HepG2 (cell line): ENCODE results near the gene CCL16. TPM values are rescaled to one million over a fixed set of nuclear protein-coding genes. Genes with fewer than 3 reads are reported as not detected.
A peak's percentile ranks its signal among the peaks of the same experiment; 100 is the strongest.

Source experiments
- ARHGAP35 ChIP-seq: sonication (generic); formaldehyde crosslinking; IDR thresholded peaks from 2 replicates; pipeline ENCODE4 v1.9.0; 2022; ENCODE audit warnings: mild to moderate bottlenecking, inconsistent platforms, moderate library complexity, missing genetic modification reagents, borderline replicate concordance
- ARNT2 ChIP-seq: sonication (generic); formaldehyde crosslinking; IDR thresholded peaks from 2 replicates; pipeline ENCODE4 v1.8.0; 2022; ENCODE audit warnings: mild to moderate bottlenecking, low read depth, missing genetic modification reagents, moderate library complexity
- CC2D1A ChIP-seq: sonication (generic); formaldehyde crosslinking; IDR thresholded peaks from 2 replicates; pipeline ENCODE4 v1.8.1; 2023; ENCODE audit warnings: mild to moderate bottlenecking, missing genetic modification reagents
- CHD4 ChIP-seq: fragments of 200-600 bp; sonication (generic); IDR thresholded peaks from 2 replicates; pipeline ENCODE4 v1.7.0; 2017; ENCODE audit warnings: mild to moderate bottlenecking, low read length, borderline replicate concordance
- FOXK2 ChIP-seq: fragments of 450-650 bp; IDR thresholded peaks from 2 replicates; pipeline ENCODE4 v1.6.1; 2016
- GRHL1 ChIP-seq: sonication (generic); formaldehyde crosslinking; conservative IDR thresholded peaks from 2 replicates; pipeline ENCODE4 v1.8.0; 2022; ENCODE audit warnings: missing genetic modification reagents
- HNRNPK ChIP-seq: fragments of 200-400 bp; formaldehyde crosslinking; IDR thresholded peaks from 2 replicates; pipeline ENCODE4 v1.6.1; 2018; ENCODE audit warnings: low read length, low read depth, moderate library complexity, mild to moderate bottlenecking; ENCODE audit not compliant: poor library complexity, severe bottlenecking
- IKZF1 ChIP-seq: fragments of 450-650 bp; IDR thresholded peaks from 2 replicates; pipeline ENCODE4 v1.7.1; 2016
- JDP2 ChIP-seq: sonication (generic); formaldehyde crosslinking; IDR thresholded peaks from 2 replicates; pipeline ENCODE4 v1.8.1; 2022; ENCODE audit warnings: missing genetic modification reagents, borderline replicate concordance
- MYC ChIP-seq: sonication (generic); formaldehyde crosslinking; IDR thresholded peaks from 2 replicates; pipeline ENCODE4 v1.9.0; 2021; ENCODE audit warnings: missing genetic modification reagents, borderline replicate concordance
- NFYB ChIP-seq: sonication (generic); formaldehyde crosslinking; IDR thresholded peaks from 2 replicates; pipeline ENCODE4 v1.4.0; 2020; ENCODE audit warnings: missing genetic modification reagents
- PCBP2 ChIP-seq: fragments of 200-400 bp; formaldehyde crosslinking; optimal IDR thresholded peaks from 2 replicates; pipeline ENCODE3; 2018; ENCODE audit warnings: low read length, low read depth; ENCODE audit not compliant: poor library complexity, severe bottlenecking
- SALL2 ChIP-seq: sonication (generic); formaldehyde crosslinking; IDR thresholded peaks from 2 replicates; pipeline ENCODE4 v1.8.1; 2023; ENCODE audit warnings: mild to moderate bottlenecking, missing genetic modification reagents, inconsistent platforms
- TEAD2 ChIP-seq: sonication (generic); formaldehyde crosslinking; IDR thresholded peaks from 2 replicates; pipeline ENCODE4 v1.9.0; 2021; ENCODE audit warnings: missing genetic modification reagents
- TFDP2 ChIP-seq: sonication (generic); formaldehyde crosslinking; IDR thresholded peaks from 2 replicates; pipeline ENCODE4 v1.4.0; 2020; ENCODE audit warnings: missing genetic modification reagents
- XRCC5 ChIP-seq: fragments of 200-400 bp; formaldehyde crosslinking; optimal IDR thresholded peaks from 2 replicates; pipeline ENCODE3; 2017; ENCODE audit warnings: mild to moderate bottlenecking, low read length
- ZBTB42 ChIP-seq: sonication (generic); formaldehyde crosslinking; IDR thresholded peaks from 2 replicates; pipeline ENCODE4 v1.5.0; 2020; ENCODE audit warnings: mild to moderate bottlenecking, missing genetic modification reagents
- ZBTB44 ChIP-seq: sonication (generic); formaldehyde crosslinking; IDR thresholded peaks from 2 replicates; pipeline ENCODE4 v1.4.0; 2020; ENCODE audit warnings: missing genetic modification reagents
- ZBTB7B ChIP-seq: sonication (generic); formaldehyde crosslinking; IDR thresholded peaks from 2 replicates; pipeline ENCODE4 v1.4.0; 2020; ENCODE audit warnings: missing genetic modification reagents
- ZNF232 ChIP-seq: sonication (generic); formaldehyde crosslinking; IDR thresholded peaks from 2 replicates; pipeline ENCODE4 v1.4.0; 2020; ENCODE audit warnings: missing genetic modification reagents, borderline replicate concordance
- ZNF260 ChIP-seq: sonication (generic); formaldehyde crosslinking; IDR thresholded peaks from 2 replicates; pipeline ENCODE4 v1.4.0; 2020; ENCODE audit warnings: missing genetic modification reagents, low read depth, mild to moderate bottlenecking, borderline replicate concordance
- ZNF30 ChIP-seq: sonication (generic); formaldehyde crosslinking; IDR thresholded peaks from 2 replicates; pipeline ENCODE4 v1.5.0; 2020; ENCODE audit warnings: mild to moderate bottlenecking, missing genetic modification reagents
- ZNF335 ChIP-seq: sonication (generic); formaldehyde crosslinking; IDR thresholded peaks from 2 replicates; pipeline ENCODE4 v1.4.0; 2020; ENCODE audit warnings: missing genetic modification reagents
- ZNF350 ChIP-seq: sonication (generic); formaldehyde crosslinking; IDR thresholded peaks from 2 replicates; pipeline ENCODE4 v1.4.0; 2020; ENCODE audit warnings: mild to moderate bottlenecking, low read depth, missing genetic modification reagents, borderline replicate concordance
- ZNF484 ChIP-seq: sonication (generic); formaldehyde crosslinking; IDR thresholded peaks from 2 replicates; pipeline ENCODE4 v1.5.1; 2020; ENCODE audit warnings: mild to moderate bottlenecking, low read depth, missing genetic modification reagents, borderline replicate concordance
- ZNF530 ChIP-seq: sonication (generic); formaldehyde crosslinking; IDR thresholded peaks from 2 replicates; pipeline ENCODE4 v1.5.0; 2020; ENCODE audit warnings: low read depth, mild to moderate bottlenecking, missing genetic modification reagents
- ZNF746 ChIP-seq: sonication (generic); formaldehyde crosslinking; IDR thresholded peaks from 2 replicates; pipeline ENCODE4 v1.8.0; 2022; ENCODE audit warnings: mild to moderate bottlenecking, missing genetic modification reagents
- ZNF749 ChIP-seq: sonication (generic); formaldehyde crosslinking; IDR thresholded peaks from 2 replicates; pipeline ENCODE4 v1.8.0; 2022; ENCODE audit warnings: mild to moderate bottlenecking, missing genetic modification reagents, moderate library complexity, borderline replicate concordance
- ZSCAN9 ChIP-seq: IDR thresholded peaks from 2 replicates; pipeline ENCODE4 v1.6.1; 2016; ENCODE audit warnings: borderline replicate concordance
- polyA plus RNA-seq, 8 experiments: library from polyadenylated mRNA; depleted of rRNA in 3 of 8; stranded (reverse) in 7 of 8; unstranded in 1 of 8; fragments of >200 nt; fragmentation: Illumina TruSeq in 4 of 8; extraction: Trizol in 4 of 8; gene quantifications; 2 replicates each; pipeline versions ENCODE4 v1.2.1 to v1.2.3, GENCODE V29; 2011 to 2016; ENCODE audit warnings: low read depth in 4 of 8, missing spikeins in 1 of 8, mixed read lengths in 1 of 8; ENCODE audit not compliant: insufficient read depth in 1 of 8
- total RNA-seq, 5 experiments: library from RNA; depleted of rRNA; stranded (reverse); fragments of >200 nt; fragmentation: Illumina TruSeq; extraction: Trizol; gene quantifications; 2 replicates each; pipeline ENCODE4 v1.2.3, GENCODE V29; 2016; ENCODE audit warnings: low read depth in 1 of 5

CCL16 gene
- total and polyA plus RNA-seq, 2 of the 13 experiments (the other 11 are each of a cell fraction or from before 2014, with no cell fraction given): 2.0 to 14.7 TPM

- TF ChIP-seq ZNF350 (CRISPR knock-in tag) (0 out of 2 replicates have a peak, but pooled peaks have one; percentile 24), NFYB (CRISPR knock-in tag) (no peak), IKZF1 (no peak), ZNF335 (CRISPR knock-in tag) (no peak), XRCC5 (no peak), ZBTB44 (no peak), ZNF484 (no peak), ZBTB7B (CRISPR knock-in tag) (no peak), PCBP2 (no peak), CHD4 (no peak; the same call in 1 of the 2 replicates), FOXK2 (no peak), ZBTB42 (no peak), ZNF530 (CRISPR knock-in tag) (no peak), CC2D1A (no peak), HNRNPK (no peak), TFDP2 (CRISPR knock-in tag) (peak; percentile 3; the same call in 1 of the 2 replicates), ZSCAN9 (CRISPR knock-in tag) (no peak), ZNF260 (CRISPR knock-in tag) (no peak), ARHGAP35 (CRISPR knock-in tag) (no peak), ZNF746 (CRISPR knock-in tag) (no peak), ARNT2 (CRISPR knock-in tag) (no peak), ZNF30 (CRISPR knock-in tag) (no peak), MYC (CRISPR knock-in tag) (no peak), JDP2 (CRISPR knock-in tag) (no peak), ZNF749 (no peak), ZNF232 (no peak), TEAD2 (CRISPR knock-in tag) (no peak), SALL2 (CRISPR knock-in tag) (no peak), GRHL1 (no peak)
These were observed 19.9 kb upstream of the CCL16 start, which contains the start of gene CCL15 (continued) for GRCh38 chr17:36001110-36001771.
